CD4-positive, alpha-beta T cell treated with Interleukin-17A for 4 hours (primary cell): ENCODE data around the gene RITA1.

Experiments
- DNase-seq: peaks from one replicate; pipeline ENCODE4 v3.0.0-alpha.2; 2020; ENCODE audit warnings: mixed read lengths

The RITA1 gene

DNA sequence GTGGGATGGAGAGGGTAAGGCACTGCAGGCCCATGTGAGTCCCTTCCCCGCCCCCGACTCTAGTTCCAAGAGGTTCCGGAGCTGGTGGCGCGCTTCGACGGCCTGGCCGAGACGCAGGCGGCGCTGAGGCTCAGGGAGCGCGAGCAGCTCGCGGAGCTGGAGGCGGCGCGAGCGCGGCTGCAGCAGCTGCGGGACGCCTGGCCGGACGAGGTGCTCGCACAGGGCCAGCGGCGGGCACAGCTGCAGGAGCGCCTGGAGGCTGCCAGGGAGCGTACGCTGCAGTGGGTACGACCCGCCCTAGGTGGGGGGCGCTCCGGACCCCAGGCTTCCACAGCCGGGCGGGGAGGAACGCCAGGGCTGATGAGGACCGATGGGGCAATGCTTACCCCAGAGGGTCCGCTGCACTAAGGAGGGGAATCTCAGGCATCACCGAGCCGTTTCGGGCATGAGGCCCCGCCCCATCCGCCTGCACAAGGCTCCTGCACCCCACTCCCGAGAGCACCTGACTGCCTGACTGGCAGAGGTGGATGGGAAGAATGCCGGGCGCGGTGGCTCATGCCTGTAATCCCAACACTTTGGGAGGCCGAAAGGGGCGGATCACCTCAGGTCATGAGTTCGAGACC lies 31.1 kb upstream of the RITA1 start:
- DNase-seq = peak; percentile 37

DNA sequence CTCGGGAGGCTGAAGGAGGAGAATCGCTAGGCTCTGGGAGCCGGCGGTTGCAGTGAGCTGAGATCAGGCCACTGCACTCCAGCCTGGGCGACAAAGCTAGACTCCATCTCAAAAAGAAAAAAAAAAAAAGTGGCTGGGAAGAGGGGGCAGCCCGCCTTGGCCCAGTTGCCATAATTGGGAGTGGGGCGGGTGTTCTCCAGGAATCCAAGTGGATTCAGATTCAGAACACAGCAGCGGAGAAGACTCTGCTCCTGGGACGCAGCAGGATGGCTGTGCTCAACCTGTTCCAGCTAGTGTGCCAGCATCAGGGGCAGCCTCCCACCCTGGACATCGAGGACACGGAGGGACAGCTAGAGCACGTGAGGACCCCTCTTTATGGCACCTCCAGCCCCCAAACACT lies 30.5 kb upstream of the RITA1 start:
- DNase-seq = no peak

DNA sequence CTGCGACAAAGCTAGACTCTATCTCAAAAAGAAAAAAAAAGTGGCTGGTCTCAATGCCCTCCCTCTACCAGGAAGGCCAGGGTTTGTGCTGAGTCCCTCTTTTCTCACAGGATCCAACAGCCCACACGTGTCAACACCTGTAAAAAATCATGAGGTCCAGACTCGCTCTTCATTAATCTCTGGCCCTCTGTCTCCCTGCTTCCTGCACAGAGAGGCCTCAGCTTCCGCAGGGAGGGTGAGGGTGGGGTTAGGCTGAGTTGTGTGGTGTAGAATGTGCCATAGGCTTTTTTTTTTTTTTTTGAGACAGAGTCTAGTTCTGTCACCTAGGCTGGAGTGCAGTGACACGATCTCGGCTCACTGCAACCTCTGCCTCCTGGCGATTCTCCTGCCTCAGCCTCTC lies 29.9 kb upstream of the RITA1 start:
- no peak for DNase-seq

DNA sequence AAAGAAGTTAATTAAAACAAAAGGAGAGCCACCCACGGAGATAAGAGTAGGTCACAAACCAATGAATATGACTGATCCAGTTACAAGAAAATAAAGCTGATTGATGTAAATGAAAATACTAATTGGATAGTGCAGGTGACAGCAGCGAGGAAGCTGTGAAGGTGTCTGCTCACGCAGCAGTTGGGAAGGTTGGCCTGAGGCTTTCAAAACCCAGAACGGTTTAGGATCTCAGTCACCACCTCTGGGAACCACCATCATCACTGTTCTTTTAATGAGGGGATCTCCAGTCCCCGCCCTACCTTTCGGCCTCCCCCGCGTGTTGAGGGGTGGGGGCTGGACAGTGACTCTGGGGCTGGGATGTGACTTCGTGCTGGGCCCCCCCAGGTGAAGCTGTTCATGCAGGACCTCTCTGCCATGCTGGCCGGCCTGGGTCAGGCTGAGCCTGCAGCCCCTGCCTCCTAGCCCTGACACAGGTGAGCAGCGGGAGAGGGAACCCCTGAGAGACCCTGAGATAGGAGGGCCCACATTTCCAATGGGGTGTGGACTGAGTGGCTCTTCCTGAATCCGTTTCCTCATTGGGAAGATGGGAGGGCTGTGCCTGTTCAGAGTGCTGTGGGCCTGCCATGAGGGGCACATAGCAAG lies 28.2 kb upstream of the RITA1 start:
- DNase-seq = no peak

DNA sequence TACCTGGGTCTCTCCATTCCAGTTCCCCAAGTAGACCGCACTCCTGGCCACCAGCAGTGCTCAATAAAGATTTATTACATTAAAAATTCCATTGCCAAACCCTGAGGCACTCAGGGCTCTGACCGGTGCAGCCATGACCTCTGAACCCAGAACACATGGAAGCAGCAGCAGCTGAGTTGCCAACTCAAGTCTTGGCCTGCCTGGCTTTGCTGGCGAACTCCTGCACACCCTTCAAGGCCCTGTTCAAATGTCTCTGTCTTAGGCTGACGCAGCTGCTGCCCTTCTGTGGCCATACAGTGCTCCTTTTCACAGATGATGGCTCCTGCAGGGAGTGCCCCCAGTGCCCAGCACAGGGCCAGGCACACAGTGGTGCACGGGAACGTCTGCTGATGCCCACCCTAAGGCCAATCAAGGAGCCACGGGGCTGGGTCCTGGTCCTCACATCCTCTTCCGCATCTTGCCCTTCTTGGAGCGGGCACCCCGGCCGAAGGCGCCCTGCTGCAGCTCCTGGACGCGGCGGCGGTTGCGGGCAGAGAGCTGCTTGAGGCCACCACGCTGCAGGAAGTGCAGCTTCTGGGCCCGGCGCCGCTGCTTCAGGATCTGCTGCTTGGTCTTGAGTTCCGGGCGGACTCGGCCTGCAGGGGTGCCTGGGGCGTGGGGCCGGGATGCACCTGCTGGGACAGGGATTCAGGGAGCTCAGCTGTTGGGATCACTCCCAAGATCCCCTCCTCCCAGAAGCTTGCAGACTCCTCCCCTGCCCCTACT lies 26.9 kb upstream of the RITA1 start:
- no peak for DNase-seq

DNA sequence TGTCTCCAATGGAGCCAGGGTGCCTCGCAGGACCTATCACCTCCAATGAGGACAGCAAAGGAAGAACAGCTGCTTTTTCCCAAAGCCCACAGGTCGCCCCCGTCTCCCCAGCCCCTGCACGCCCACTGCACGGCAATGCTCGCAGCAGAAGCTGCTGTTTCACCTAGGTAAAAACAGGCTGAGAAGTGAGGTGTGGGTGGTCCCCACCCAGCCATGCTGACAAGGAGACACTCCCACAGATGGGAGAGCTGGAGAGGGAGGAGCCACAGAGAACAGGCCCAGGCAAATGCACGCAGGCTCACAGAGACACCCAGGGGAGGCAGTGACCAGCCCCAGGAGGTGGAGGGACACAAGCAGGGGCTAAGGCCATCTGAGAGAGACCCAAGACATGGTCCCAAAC lies 25.6 kb upstream of the RITA1 start:
- no peak for DNase-seq

DNA sequence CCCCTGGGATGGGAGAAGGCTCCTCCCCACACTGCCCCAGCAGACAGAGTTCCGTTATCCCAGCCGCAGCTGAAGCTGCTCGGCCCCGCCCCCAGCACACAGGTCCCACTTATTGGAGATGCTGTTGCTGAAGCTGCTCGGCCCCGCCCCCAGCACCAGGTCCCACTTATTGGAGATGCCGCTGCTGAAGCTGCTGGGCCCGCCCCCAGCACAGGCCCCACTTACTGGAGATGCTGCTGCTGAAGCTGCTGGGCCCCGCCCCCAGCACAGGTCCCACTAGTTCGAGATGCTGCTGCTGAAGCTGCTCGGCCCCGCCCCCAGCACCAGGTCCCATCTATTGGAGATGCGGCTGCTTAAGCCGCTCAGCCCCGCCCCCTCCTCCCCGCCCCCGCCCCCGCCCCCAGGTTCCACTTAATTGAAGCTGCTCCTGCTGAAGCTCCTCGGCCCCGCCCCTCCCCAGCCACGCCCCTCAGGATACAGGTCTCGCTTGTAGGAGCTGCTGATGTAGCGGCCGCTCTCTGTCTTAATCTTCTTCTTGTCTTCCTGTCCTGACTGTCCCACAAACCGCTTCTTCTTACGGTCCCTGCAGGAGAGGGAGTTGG lies 24.0 kb upstream of the RITA1 start:
- DNase-seq = no peak

DNA sequence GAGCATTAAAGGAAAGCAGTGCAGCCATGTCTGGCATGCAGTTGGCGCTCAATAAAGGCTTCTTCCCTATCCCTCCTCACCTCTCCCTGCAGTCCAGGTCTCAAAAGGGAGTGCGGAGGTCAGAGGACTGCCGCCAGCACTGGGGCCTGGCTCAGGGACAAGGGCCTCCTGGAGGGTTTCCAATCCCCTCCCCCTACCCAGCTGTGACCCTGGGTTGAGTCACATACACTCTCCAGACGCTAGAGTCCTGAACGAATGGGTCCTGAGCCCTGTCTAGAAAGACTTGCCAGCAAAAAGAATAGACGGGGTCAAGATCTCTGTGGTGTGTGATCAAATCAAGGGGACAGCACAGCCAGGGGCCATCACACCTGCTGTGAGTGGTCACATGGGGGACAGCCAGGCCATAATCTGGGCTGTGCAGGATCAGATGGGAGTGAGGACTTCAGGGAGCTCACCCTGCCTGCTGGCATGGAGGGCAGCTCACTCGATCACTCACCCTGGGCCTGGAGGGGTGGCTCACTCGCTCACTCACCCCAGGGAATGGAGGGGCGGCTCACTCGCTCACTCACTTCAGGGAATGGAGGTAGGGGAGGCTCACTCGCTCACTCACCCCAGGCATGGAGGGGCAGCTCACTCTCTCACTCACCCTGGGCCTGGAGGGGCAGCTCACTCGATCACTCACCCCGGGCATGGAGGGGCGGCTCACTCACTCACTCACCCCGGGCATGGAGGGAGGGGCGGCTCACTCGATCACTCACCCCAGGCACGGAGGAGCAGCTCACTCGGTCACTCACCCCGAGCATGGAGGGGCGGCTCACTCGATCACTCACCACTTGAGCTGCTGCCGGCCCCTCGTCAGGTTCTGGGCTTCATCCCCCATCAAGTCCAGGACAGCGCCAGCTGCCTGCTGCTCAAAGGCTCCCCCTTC lies 23.2 kb upstream of the RITA1 start:
- DNase-seq = no peak

DNA sequence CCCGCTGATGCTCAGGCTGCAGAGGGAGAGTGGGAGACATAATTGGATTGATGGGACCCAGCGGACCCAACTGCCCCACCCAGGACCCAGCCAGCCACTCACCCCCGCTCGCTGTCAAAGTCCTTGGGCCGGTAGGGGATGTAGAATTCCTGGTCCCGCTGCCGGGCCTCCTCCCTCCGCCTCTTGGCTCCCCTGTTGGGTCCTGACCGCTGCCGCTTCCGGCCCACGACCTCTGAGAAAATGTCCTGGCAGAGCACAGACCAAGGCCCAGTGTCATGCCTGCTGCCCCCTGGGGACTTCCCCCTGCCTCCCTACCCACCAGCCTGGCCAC lies 22.5 kb upstream of the RITA1 start:
- no peak for DNase-seq

DNA sequence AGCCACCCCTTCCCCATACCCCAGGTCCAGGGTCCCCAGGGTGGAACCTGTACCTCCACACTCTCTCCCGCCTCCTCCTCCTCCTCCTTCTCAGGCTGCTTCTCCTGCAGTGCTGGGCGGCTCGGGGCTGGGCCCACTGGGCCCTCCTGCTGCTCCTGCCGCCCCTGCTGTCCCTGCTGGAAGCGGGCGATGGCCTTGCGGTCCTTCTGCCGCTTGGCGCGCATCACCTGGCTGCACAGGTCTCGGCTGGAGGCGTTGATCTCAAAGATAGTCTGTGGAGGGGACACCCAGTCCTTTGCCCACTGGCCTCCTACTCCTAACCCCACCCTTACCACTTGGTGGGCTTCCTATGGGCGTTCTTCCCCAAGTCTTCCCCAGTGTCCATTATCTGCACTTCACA lies 21.5 kb upstream of the RITA1 start:
- DNase-seq = no peak

DNA sequence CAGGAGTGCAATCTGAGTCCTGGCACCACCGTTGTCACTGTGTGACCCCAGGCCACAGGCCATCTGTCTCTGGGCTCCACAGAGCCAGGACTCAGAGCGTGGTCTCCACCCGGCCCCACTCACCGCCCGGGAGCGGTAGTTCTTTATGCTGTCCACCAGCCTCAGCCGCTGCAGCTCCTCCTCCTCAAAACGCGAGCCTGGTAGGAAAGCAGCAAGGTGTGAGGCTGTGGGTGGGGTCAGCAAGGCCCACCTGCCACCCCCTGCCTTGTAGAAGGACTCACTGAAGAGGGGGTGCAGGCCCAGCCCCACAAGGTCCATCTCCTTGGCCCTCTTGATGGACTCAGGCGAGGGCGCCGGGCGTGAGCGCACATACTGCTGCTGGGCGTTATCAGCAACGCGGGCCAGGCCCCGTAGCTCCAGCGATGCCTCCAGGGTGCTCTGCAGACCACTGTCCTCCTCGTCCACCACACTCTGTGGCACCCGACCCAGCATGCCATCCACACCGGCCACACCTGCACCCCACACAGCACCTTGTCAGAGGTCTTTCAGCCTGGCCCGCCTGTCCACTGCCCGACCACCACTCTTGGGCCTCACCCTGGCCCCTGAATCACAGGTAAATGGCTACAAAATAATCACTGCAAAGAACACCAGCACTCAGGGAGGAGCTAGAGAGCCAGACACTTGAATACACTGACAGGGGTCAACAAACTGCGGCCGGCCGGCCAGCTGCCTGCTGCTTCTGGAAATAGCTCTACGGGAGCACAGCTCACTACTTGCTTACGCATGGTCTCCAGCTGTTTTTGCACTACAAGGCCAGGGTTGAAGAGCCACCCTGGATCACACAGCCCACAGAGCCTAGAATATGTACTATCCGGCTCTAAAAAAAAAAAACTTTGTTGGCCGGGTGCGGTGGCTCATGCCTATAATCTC lies 19.7 kb upstream of the RITA1 start:
- DNase-seq = no peak

DNA sequence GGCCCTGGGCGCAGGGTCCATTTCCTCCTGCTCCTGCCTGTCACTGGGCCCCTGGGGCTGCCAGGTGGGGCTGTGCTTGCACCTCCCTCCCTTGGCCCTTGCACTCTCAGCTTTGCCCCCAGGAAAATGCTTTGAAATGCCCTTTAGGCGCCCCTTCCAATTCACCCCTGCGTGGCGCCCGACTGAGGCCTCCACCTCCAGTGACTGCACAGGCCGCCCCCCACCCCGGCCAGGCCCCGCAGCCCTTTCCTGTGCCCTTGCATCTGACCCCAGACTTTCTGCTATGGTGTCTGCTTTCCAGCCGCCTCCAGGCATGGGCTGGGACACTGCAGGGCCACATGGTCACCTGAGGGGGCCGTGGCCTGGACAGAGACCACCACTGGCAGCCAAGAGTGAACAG lies 17.7 kb upstream of the RITA1 start:
- DNase-seq = no peak

DNA sequence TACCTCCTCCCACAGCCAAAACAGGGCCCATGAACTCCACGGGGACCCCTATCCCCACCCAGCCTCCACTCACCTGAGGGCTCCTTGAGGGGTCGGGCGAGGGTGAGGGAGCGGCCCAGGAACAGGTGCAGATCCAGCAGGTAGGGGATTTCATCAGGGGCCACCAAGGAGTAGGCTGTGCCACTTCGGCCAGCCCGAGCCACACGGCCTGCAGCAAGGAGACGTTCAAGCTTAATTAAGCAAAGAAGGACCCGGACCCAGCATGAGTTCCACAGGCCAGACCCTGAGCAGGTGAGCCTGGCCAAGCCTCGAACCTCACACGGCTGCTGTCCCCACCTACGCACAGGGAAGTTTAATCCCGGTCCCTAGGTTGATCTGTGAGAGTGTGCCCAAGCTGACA lies 15.8 kb upstream of the RITA1 start:
- DNase-seq = no peak

DNA sequence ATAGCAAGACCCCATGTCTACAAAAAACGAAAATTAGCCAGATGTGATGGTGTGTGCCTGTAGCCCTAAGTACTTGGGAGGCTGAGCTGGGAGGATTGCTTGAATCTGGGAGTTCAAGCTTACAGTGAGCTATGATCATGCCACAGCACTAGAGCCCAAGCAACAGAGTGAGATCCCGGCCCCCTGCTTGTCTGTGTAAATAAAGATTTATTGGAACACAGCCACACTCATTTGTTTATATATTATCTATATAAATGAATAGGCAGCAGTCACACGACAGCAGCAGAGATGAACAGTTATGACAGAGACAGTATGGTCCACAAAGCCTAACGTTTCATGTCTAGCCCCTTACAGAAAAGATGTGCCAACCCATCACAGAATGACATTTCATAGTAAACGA lies 15.1 kb upstream of the RITA1 start:
- DNase-seq = no peak

DNA sequence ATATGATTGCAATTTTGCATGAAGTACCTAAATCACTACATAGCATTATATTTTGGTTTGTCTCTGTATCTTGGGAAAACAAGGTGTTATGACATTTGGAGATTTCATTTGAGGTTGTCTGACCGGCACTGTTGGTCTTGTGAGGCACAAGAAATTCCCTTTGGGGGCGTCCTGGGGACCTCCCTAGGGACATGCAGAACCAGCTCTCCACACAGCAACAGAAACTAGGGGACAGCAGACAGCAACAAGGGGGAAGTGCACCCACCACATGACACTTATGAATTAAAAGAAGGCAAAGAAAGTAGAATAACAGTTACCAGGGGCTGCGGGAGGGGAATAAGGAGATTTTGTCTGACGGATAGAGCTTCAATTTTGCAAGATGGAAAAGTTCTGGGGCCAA lies 14.6 kb upstream of the RITA1 start:
- DNase-seq = no peak

DNA sequence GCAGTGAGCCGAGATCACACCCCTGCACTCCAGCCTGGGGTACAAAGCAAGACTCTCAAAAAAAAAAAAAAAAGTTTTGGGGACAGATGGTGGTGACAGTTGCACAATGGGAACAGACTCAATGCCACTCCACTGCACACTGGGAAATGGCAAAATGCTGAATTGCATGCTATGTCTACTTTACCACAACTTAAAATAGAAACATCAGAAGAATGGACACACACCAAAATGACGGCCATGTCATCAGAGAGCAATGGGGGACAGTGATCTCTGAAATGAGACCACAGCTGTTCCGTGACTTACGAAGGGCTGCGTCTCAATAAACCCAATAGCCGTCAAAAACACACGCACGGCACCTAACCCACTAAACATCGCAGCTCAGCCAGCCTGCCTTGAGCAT lies 14.0 kb upstream of the RITA1 start:
- no peak for DNase-seq

DNA sequence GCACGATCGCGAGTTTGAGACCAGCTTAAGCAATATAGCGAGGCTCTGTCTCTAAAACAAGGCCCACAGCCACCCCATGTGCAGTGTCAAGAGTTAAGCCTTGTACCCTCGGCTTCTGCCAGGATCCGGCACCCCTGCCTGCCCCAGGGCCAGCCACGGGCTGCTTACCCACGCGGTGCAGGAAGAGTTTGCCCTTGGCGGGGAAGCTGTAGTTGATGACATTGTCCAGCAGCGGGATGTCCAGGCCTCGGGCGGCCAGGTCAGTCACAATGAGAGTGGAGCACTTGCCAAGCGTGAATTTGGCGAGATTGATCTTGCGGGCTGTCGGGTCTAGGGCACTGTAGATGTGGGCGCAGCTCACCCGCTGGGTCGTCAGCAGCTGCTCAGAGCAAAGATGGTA lies 13.3 kb upstream of the RITA1 start:
- DNase-seq = no peak

DNA sequence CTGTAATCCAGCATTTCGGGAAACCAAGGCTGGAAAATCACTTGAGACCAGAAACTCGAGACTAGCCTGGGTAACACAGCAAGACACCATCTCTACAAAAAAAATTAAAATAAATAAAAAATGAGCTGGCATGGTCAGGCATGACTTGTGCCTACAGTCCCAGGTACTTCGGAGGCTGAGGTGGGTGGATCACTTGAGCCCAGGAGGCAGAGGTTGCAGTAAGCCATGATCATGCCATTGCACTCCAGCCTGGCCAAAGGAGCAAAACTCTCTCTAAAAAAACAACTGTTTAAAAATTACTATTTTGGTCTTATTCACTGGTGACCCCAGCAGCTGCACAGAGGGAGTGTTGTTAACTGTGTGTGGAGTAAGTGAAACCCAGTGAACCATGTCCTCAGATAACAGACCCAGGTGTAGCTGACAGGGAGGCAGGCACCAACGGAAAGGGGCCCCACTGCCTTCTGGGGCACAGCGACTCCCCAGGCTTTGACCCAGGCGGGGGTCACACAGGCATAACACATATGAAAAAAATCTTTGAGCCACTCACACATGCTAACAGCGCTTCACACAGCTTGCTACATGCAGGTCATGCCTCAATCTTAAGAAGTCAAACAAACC lies 12.3 kb upstream of the RITA1 start:
- DNase-seq = no peak

DNA sequence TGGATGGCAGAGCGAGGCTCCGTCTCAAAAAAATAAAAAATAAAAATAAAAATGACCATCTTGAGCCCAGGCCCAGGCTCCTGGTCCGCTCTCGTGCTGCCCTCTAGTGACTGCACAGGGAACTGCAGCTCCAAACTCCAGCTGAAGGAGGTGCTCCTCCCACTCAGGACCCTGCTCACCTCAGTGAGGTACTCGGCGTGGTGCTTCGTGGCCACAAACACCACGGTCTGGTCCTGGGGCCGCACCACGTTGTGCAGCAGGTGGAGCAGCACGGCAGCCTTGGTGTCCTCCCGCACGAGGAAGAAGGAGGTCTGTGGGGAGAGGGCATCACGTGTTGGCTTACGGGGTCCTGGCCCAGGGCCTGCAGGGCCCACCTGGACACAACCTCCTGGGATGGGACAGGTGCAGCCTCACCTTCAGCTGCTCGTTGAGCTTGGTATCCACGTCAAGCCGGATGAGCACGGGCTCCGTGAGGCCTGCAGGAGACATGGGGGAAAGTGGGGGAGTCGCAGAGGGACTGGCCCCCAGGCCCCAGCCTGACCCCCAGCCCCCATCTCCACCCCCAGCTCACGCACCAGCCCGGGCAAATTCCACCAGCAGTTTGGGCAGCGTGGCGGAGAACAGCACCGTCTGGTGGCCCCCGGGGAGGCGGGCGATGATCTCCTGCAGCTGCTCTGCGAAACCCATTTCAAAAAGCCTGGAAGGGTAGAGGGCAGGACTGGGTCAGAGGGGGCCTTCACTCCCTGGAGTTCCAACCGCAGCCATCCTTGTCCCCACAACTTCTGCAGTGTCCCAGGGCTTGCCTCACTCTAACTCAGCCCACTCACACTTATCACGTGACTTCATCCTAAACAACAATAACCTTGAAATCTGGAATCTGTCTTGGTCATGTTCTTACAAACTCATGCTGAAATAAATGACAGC lies 10.8 kb upstream of the RITA1 start:
- DNase-seq = peak; percentile 82

DNA sequence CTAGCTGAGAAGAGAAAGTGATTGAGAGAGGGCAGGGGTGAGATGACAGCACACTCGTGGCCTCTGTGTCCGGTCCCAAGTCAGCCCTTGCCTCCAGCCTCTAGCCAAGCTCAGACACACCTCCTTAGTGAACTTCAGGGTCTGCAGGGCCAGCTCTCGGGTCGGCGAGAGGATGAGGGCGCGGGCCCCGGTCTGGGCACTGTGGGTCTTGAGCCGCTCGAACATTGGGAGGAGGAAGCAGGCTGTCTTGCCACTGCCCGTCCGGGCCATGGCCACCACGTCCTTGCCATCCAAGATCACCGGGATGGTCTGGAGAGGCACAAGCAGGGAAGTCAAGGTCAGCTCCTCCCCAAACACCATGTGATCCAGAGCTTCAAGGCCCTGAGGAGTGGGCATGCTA lies 6.5 kb upstream of the RITA1 start:
- DNase-seq = no peak
